DMS 273 (cell line): ENCODE data around the gene DLG5.

Experiments
- DNase-seq: peaks from one replicate; lab custom pipeline; 2025; ENCODE audit not compliant: unreplicated experiment; lab: John Stamatoyannopoulos, UW

The DLG5 gene, protein sequence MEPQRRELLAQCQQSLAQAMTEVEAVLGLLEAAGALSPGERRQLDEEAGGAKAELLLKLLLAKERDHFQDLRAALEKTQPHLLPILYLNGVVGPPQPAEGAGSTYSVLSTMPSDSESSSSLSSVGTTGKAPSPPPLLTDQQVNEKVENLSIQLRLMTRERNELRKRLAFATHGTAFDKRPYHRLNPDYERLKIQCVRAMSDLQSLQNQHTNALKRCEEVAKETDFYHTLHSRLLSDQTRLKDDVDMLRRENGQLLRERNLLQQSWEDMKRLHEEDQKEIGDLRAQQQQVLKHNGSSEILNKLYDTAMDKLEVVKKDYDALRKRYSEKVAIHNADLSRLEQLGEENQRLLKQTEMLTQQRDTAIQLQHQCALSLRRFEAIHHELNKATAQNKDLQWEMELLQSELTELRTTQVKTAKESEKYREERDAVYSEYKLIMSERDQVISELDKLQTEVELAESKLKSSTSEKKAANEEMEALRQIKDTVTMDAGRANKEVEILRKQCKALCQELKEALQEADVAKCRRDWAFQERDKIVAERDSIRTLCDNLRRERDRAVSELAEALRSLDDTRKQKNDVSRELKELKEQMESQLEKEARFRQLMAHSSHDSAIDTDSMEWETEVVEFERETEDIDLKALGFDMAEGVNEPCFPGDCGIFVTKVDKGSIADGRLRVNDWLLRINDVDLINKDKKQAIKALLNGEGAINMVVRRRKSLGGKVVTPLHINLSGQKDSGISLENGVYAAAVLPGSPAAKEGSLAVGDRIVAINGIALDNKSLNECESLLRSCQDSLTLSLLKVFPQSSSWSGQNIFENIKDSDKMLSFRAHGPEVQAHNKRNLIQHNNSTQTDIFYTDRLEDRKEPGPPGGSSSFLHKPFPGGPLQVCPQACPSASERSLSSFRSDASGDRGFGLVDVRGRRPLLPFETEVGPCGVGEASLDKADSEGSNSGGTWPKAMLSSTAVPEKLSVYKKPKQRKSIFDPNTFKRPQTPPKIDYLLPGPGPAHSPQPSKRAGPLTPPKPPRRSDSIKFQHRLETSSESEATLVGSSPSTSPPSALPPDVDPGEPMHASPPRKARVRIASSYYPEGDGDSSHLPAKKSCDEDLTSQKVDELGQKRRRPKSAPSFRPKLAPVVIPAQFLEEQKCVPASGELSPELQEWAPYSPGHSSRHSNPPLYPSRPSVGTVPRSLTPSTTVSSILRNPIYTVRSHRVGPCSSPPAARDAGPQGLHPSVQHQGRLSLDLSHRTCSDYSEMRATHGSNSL (N-terminal part only)

GRCh38 chr10:77926566-77927401, at the start of gene DLG5:
TSS of gene DLG5 (minus strand) at chr10:77926755. CDS start at chr10:77926520, 235 bp downstream.
- peak; percentile 65 for DNase-seq

DNA sequence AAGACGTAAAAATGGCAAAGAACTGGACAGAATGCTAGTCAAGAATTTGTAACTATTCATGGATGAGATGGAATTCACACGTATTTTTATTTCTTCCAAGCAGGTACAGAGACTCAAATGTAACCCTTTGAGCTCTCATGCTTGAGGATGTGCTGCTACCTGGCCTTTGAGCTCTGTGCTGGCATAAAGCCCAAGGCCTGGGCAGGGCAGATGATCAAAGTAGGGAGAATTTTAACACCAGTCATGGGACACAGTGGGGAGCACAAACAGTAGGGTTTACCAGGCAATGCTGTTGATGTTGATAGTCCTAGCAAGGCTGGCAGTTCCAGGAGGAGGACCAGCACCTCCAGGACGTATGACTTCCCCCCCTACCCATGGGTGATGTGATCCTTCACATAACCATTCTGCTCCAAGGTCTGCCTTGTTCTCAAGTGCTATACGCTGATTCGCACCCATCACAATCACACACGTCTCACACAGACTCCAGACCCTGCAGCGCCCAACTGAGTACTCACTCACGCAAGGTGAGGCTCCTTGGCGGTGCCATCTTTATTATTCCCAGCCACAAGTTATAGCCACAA, 48.6 kb upstream of the DLG5 start:
- peak; percentile 4 for DNase-seq

DNA sequence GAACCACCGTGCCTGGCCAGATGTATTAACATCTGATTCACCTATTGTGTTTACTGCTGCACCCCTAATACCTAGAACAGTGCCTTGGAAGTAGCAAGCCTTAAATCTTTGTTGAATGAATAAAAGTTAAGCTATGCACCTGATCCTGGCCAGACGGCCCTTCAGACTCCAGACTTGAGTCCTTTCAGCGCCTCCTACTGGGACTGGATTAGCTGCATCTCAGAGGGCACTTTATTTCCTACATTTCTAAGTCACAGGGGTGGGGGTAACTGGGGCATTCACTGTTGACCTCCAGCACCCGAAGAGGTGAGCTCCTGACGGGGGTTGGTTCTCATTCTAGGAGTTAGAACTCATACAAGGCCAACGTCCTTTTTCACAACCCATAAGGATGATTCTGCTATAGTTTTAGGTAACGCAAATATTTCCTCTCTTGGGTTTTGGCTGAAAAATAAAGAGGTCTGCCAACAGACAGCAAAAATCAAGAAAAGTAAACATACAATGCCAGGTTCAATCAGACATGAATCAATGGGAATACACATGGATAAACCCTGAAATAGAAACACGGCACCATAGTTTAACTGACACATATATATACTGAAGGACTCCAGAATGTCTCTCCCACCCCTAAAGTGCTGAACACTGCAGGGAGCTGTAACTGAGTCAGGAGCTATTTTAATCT, 48.0 kb upstream of the DLG5 start:
- DNase-seq, result peak; percentile 65

GRCh38 chr10:77973276-77973675, 46.7 kb upstream of the DLG5 start:
- peak; percentile 57 for DNase-seq

- DNase-seq, result no peak
Observed at GRCh38 chr10:77972148-77972547, 45.6 kb upstream of the DLG5 start.

- no peak for DNase-seq
Observed at GRCh38 chr10:77971804-77972144, 45.2 kb upstream of the DLG5 start.

- peak; percentile 71 for DNase-seq
Observed at GRCh38 chr10:77970869-77971803, 44.6 kb upstream of the DLG5 start.

DNA sequence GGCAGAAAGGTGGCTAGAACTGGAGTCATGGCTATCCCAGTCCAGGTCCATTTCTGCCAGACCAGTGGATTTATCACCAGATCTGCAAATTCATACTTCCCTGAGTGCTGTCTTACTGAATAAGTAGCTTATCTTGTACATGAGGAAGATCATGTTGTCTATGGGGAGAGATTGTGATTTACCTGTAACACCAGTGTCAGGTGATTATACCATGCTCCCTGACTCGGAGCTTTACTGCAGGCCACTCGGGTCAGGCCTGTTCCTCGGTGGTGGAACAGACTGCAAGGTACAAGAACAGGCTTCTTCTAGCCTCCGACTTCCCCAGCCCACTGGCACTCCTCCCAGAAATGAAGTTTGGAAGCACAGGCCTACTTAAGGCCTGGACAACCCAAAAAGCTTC, 42.6 kb upstream of the DLG5 start:
- DNase-seq, result peak; percentile 3

GRCh38 chr10:77967611-77968022, 41.1 kb upstream of the DLG5 start:
- DNase-seq, result peak; percentile 4

- no peak for DNase-seq
Observed at GRCh38 chr10:77965294-77965693, 38.7 kb upstream of the DLG5 start.

- no peak for DNase-seq
Observed at GRCh38 chr10:77964811-77965210, 38.3 kb upstream of the DLG5 start.

- DNase-seq, result no peak
Observed at GRCh38 chr10:77963901-77964300, 37.3 kb upstream of the DLG5 start.

GRCh38 chr10:77962350-77963146, 36.0 kb upstream of the DLG5 start:
- DNase-seq, result peak; percentile 21

- no peak for DNase-seq
Observed at GRCh38 chr10:77961668-77962067, 35.1 kb upstream of the DLG5 start.

- DNase-seq, result no peak
Observed at GRCh38 chr10:77960829-77961329, 34.3 kb upstream of the DLG5 start.

DNA sequence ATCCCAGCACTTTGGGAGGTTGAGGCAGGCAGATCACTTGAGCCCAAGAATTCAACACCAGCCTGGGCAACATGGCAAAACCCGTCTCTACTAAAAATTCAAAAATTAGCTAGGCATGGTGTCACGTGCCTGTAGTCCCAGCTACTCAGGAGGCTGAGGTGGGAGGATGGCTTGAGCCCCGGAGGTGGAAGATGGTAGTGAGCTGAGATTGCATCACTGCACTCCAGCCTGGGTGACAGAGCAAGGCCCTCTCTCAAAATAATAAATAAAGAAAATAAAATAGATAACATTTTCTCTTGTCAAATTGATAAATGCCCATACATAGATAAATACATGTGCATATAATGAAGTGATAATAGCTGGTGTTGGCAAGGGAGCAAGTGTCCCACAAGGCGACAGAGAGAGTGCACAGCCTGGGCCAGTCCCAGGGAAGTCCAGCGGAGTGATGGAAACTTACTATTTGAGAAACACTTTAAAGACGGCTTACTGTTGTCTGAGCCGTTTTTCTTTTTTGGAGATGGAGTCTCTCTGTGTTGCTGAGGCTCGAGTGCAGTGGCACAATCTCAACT, 33.4 kb upstream of the DLG5 start:
- DNase-seq, result no peak

- DNase-seq, result no peak
Observed at GRCh38 chr10:77959384-77959783, 32.8 kb upstream of the DLG5 start.
